Measurements from ENCODE around the gene NISCH.

The NISCH gene

DNA sequence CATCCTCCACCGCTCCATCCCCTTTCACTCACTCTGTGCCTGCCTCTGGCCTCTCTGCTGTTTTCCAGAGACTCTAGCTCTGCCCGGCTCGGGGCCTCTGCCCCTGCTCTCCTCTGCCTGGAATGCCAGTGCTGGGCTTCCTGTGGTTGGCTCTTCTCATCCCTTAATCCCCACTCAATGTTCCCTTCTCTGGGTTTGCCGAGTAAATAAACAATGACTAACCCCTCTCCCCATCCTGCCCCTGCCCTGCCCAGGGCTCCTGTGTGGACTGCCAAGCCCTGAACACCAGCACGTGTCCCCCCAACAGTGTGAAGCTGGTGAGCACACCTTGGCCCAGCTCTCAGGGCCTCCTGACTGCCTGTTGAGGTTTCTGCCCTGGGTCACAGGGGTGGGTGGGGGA lies 52.0 kb downstream of the NISCH start:
- H3K27me3 ChIP-seq: no peaks in the 10 kb centered on the region
- peak overlapping the region in 2 of 11 experiments; percentile 21 to 53; a peak in 1 of 22 replicates for H3K9ac ChIP-seq
- peaks cover 0 to 100% (median 96%) of the 10 kb centered on the region in 11 experiments; a peak in 14 of 22 replicates for H3K36me3 ChIP-seq
- H4K20me1 ChIP-seq: peaks cover 0 to 100% (median 31%) of the 10 kb centered on the region in 11 experiments; a peak in 11 of 22 replicates
- TF ChIP-seq Cebpa-rat (IDR thresholded peaks at IDR 0.05): no peak
- H3K4me2 ChIP-seq: no peak overlapping the region
- no peaks in the 10 kb centered on the region for H3K9me3 ChIP-seq (replicated peaks in 1 of 11)
- peaks cover 10 to 97% (median 22%) of the 10 kb centered on the region in 10 experiments for H3K4me1 ChIP-seq
- no peak overlapping the region for H3K4me3 ChIP-seq
- H3K27ac ChIP-seq: peak overlapping the region in 1 of 11 experiments; percentile 1; a peak in 1 of 22 replicates

DNA sequence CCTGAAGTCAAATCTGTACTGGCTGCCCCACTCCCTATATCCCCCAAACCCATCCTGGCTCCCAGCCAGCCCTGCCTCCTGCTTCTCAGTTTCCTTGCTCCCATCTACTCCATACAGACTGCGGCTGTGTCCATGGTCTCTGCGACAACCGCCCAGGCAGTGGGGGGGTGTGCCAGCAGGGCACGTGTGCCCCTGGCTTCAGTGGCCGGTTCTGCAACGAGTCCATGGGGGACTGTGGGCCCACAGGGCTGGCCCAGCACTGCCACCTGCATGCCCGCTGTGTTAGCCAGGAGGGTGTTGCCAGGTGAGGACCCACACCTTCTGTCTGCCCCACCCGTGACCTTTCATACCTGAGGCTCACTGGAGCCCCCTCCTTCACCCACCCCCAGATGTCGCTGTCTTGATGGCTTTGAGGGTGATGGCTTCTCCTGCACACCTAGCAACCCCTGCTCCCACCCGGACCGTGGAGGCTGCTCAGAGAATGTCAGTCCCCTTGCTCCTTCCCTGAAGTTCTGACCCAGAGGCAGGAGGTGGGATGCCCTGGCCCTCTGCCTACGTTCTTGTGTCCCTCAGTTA lies 54.4 kb downstream of the NISCH start:
- no peak overlapping the region for H3K4me3 ChIP-seq
- H3K27ac ChIP-seq: peak overlapping the region in 1 of 11 experiments; percentile 10; a peak in 2 of 22 replicates
- no peak for TF ChIP-seq Cebpa-rat (IDR thresholded peaks at IDR 0.05)
- H3K9me3 ChIP-seq (replicated peaks in 1 of 11): no peaks in the 10 kb centered on the region
- H3K27me3 ChIP-seq: no peaks in the 10 kb centered on the region
- peak overlapping the region in 3 of 11 experiments; percentile 5 to 61 (median 28); a peak in 3 of 22 replicates for H3K9ac ChIP-seq
- H3K4me2 ChIP-seq: peak overlapping the region in 1 of 11 experiments; percentile 48; a peak in 2 of 22 replicates
- H3K4me1 ChIP-seq: peaks cover 0 to 95% (median 3%) of the 10 kb centered on the region in 10 experiments; a peak in 6 of 20 replicates
- peaks cover 0 to 100% (median 54%) of the 10 kb centered on the region in 11 experiments; a peak in 11 of 22 replicates for H4K20me1 ChIP-seq
- peaks cover 0 to 100% (median 96%) of the 10 kb centered on the region in 11 experiments; a peak in 14 of 22 replicates for H3K36me3 ChIP-seq

DNA sequence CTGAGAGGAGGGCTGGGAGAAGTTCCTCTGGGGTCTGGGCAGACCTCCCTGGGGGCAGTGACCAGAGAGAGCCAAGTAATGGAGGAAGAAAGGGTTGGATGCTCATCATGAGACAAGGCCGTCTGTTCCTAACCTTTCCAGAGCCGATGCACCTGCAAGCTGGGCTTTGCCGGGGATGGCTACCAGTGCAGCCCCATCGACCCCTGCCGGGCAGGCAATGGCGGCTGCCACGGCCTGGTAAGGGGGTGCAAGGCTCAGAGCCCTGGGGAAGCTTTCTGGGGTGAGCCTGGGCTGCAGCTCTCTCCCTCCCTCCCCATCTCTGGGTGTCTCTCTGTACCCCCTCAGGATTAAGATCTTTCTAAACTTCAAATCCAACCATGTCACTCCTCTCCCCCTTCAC lies 56.1 kb downstream of the NISCH start:
- no peak for TF ChIP-seq Cebpa-rat (IDR thresholded peaks at IDR 0.05)
- H3K4me2 ChIP-seq: 0 out of 22 replicates have a peak overlapping the region, but pooled peaks of 1 of the 11 experiments have one; percentile 4
- H3K27me3 ChIP-seq: no peaks in the 10 kb centered on the region
- peaks cover 0 to 100% (median 65%) of the 10 kb centered on the region in 11 experiments; a peak in 11 of 22 replicates for H4K20me1 ChIP-seq
- H3K9ac ChIP-seq: peak overlapping the region in 2 of 11 experiments; percentile 28 to 61; a peak in 2 of 22 replicates
- no peak overlapping the region for H3K4me3 ChIP-seq
- H3K36me3 ChIP-seq: peaks cover 0 to 100% (median 93%) of the 10 kb centered on the region in 11 experiments; a peak in 14 of 22 replicates
- peak overlapping the region in 1 of 11 experiments; percentile 15; a peak in 1 of 22 replicates for H3K27ac ChIP-seq
- peaks cover 0 to 81% (median 0%) of the 10 kb centered on the region in 10 experiments; a peak in 5 of 20 replicates for H3K4me1 ChIP-seq
- H3K9me3 ChIP-seq (replicated peaks in 1 of 11): no peaks in the 10 kb centered on the region

DNA sequence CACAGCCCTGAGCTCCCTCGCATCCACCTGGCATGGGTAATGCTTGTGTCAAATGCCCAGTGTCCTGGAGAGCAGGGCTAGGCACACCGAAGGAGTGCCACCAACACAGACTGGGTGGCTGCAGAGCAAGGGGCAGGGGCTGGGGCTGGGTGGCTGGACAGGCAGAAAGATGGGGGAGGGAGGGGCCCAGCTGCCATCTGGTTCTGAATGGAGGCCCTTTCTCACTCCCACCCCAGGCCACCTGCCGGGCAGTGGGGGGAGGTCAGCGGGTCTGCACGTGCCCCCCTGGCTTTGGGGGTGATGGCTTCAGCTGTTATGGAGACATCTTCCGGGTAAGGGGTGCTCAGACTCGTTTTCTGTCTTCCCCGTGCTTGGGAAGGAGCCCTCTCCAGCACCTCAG lies 56.7 kb downstream of the NISCH start:
- no peak for TF ChIP-seq Cebpa-rat (IDR thresholded peaks at IDR 0.05)
- no peaks in the 10 kb centered on the region for H3K27me3 ChIP-seq
- H3K4me2 ChIP-seq: 0 out of 22 replicates have a peak overlapping the region, but pooled peaks of 1 of the 11 experiments have one; percentile 4

DNA sequence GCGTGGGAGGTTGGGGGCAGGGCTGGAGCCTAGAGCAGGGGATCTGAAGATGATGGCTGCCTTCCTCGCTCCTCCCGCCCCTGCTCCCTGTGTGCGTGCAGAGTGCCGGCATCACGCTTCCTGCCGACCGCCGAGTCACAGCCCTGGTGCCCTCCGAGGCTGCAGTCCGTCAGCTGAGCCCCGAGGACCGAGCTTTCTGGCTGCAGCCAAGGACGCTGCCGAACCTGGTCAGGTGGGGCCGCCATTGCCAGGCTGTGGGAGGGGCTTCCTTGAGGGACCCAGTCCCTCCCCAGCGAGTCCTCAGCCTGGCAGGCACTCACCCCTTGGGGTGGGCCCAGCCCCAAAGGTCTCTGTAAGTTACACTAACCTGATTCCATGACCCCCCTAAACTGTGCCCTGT lies 57.3 kb downstream of the NISCH start:
- TF ChIP-seq Cebpa-rat (IDR thresholded peaks at IDR 0.05): no peak
- H3K27me3 ChIP-seq: no peaks in the 10 kb centered on the region
- no peak overlapping the region for H3K27ac ChIP-seq
- H4K20me1 ChIP-seq: peaks cover 0 to 100% (median 73%) of the 10 kb centered on the region in 11 experiments; a peak in 11 of 22 replicates
- no peaks in the 10 kb centered on the region for H3K9me3 ChIP-seq (replicated peaks in 1 of 11)
- peaks cover 0 to 69% (median 0%) of the 10 kb centered on the region in 10 experiments; a peak in 5 of 20 replicates for H3K4me1 ChIP-seq
- no peak overlapping the region; a peak in 1 of 22 replicates for H3K4me2 ChIP-seq
- peaks cover 0 to 100% (median 87%) of the 10 kb centered on the region in 11 experiments; a peak in 13 of 22 replicates for H3K36me3 ChIP-seq
- H3K4me3 ChIP-seq: no peak overlapping the region
- peak overlapping the region in 2 of 11 experiments; percentile 28 to 48; a peak in 2 of 22 replicates for H3K9ac ChIP-seq

More for the DNA sequence above, 56.7 kb downstream of the NISCH start:
- Histone ChIP-seq H3K9ac (peak overlapping the region in 2 of 11 experiments; percentile 28 to 36; a peak in 2 of 22 replicates), H3K36me3 (peaks cover 0 to 100% (median 87%) of the 10 kb centered on the region in 11 experiments; a peak in 13 of 22 replicates), H3K9me3 (replicated peaks in 1 of 11) (no peaks in the 10 kb centered on the region), H3K27ac (no peak overlapping the region), H3K4me1 (peaks cover 0 to 75% (median 0%) of the 10 kb centered on the region in 10 experiments; a peak in 5 of 20 replicates), H3K4me3 (no peak overlapping the region), H4K20me1 (peaks cover 0 to 100% (median 67%) of the 10 kb centered on the region in 11 experiments; a peak in 11 of 22 replicates)

DNA sequence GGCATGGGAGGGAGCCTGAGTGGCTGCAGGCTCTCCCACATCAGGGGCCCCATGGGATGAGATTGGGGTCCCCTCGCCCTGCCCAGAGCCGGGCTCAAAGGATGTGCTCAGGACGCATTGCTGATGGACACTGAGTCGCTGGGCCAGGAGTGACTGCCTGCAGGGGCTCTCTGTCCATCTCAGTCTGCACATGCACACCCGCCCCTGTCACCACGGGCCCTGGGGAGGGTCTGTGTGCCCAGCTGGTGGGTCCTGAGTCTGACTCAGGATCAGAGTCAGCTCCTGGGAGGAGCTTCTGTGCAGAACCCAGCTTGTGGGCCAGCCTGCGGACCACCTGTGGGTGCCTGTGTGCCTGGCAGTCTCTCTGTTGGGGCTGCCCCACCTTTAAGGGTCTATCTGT lies 57.9 kb downstream of the NISCH start:
- Histone ChIP-seq H4K20me1 (peaks cover 0 to 100% (median 79%) of the 10 kb centered on the region in 11 experiments; a peak in 11 of 22 replicates), H3K27me3 (no peaks in the 10 kb centered on the region), H3K4me2 (no peak overlapping the region; a peak in 1 of 22 replicates), H3K9ac (peak overlapping the region in 4 of 11 experiments; percentile 23 to 62 (median 38); a peak in 3 of 22 replicates), H3K36me3 (peaks cover 0 to 100% (median 87%) of the 10 kb centered on the region in 11 experiments; a peak in 13 of 22 replicates), H3K9me3 (replicated peaks in 1 of 11) (no peaks in the 10 kb centered on the region), H3K4me3 (no peak overlapping the region), H3K4me1 (peaks cover 0 to 64% (median 0%) of the 10 kb centered on the region in 10 experiments; a peak in 5 of 20 replicates), H3K27ac (peak overlapping the region in 1 of 11 experiments; percentile 17; a peak in 1 of 22 replicates)
- no peak for TF ChIP-seq Cebpa-rat (IDR thresholded peaks at IDR 0.05)

DNA sequence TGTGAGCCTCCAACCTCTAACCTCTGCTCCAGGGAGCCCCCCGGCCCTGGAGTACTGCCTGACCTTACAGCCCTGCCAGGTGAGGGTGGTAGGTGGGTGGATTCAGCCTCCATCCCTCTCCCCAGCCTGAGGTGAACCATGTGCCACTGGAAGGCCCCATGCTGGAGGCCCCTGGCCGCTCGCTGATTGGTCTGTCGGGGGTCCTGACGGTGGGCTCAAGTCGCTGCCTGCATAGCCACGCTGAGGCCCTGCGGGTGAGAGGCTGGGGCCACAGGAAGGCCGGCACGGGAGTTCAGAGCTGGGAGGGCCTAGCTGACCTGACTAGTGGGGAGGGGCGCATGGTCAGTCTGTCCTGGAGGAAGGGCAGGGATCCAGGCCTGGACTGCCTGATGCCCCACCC lies 59.2 kb downstream of the NISCH start:
- Histone ChIP-seq H3K36me3 (peaks cover 0 to 100% (median 87%) of the 10 kb centered on the region in 11 experiments; a peak in 14 of 22 replicates), H4K20me1 (peaks cover 0 to 100% (median 73%) of the 10 kb centered on the region in 11 experiments; a peak in 11 of 22 replicates), H3K4me3 (no peak overlapping the region), H3K27me3 (no peaks in the 10 kb centered on the region), H3K9me3 (replicated peaks in 1 of 11) (no peaks in the 10 kb centered on the region), H3K4me1 (peaks cover 0 to 54% (median 0%) of the 10 kb centered on the region in 10 experiments; a peak in 5 of 20 replicates), H3K9ac (peak overlapping the region in 4 of 11 experiments; percentile 6 to 63 (median 53); a peak in 6 of 22 replicates), H3K27ac (peak overlapping the region in 3 of 11 experiments; percentile 5 to 58 (median 39); a peak in 3 of 22 replicates), H3K4me2 (peak overlapping the region in 2 of 11 experiments; percentile 11 to 27; a peak in 1 of 22 replicates)
- no peak for TF ChIP-seq Cebpa-rat (IDR thresholded peaks at IDR 0.05)

DNA sequence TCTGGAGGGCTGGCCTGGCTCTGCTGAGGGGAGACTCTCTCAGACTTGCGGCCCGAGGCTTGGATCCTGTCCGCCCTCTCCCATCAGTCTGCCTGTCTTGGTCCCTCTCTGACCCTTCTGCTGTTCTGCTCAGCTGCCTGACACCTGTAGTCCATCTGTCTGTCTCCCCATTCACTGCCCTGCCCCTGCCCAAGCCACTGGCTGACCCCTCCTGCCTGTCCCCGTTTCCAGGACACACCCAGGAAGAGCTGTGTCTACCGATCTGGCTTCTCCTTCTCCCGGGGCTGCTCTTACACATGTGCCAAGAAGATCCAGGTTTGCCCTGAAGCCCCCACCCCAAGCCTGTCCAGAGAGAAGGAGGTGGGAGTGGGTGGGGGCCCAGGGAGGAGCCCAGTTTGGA lies 59.8 kb downstream of the NISCH start:
- H3K27ac ChIP-seq: peak overlapping the region in 4 of 11 experiments; percentile 5 to 58 (median 30); a peak in 4 of 22 replicates
- H3K9me3 ChIP-seq (replicated peaks in 1 of 11): no peaks in the 10 kb centered on the region
- H3K4me3 ChIP-seq: no peak overlapping the region
- H3K4me2 ChIP-seq: peak overlapping the region in 2 of 11 experiments; percentile 0 to 25; a peak in 1 of 22 replicates
- H3K9ac ChIP-seq: peak overlapping the region in 3 of 11 experiments; percentile 44 to 63 (median 62); a peak in 6 of 22 replicates
- peaks cover 0 to 100% (median 88%) of the 10 kb centered on the region in 11 experiments; a peak in 14 of 22 replicates for H3K36me3 ChIP-seq
- no peaks in the 10 kb centered on the region for H3K27me3 ChIP-seq
- TF ChIP-seq Cebpa-rat (IDR thresholded peaks at IDR 0.05): no peak
- peaks cover 0 to 100% (median 73%) of the 10 kb centered on the region in 11 experiments; a peak in 11 of 22 replicates for H4K20me1 ChIP-seq
- H3K4me1 ChIP-seq: peaks cover 0 to 48% (median 0%) of the 10 kb centered on the region in 10 experiments; a peak in 5 of 20 replicates
